ENCODE results near the gene TSPAN11. TPM values are rescaled to one million over a fixed set of nuclear protein-coding genes. Genes with fewer than 3 reads are reported as not detected.

TSPAN11 gene
- total and polyA plus RNA-seq, 2 of the 8 experiments (the other 6 are each of a cell fraction or from before 2014, with no cell fraction given), result 3.9 to 8.2 TPM

DNA sequence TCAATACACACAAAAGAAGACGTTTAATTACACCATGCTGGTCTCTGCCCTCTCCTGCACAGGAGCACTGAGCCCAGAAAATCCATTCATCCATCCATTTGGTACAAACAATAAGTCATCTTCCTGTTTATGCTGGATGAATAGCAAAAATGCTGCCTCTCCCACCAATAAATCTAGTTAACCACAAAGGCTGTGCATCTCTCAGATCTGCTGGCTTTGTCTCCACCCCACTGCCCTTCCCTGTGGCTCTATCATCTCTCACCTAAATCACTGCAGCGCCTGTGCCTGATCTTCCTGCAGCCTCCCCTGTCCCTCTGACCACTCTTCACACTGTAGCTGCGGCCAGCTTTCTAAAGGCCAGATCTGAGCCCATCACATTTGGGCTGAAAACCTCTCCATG, 74.2 kb downstream of the TSPAN11 start:
- no peak overlapping the region for H4K8ac ChIP-seq (ENCODE audit: extremely low read depth, insufficient read depth, low read length)
- no peak overlapping the region for H3K14ac ChIP-seq (ENCODE audit: insufficient read length)
- no peaks in the 10 kb centered on the region; a peak in 1 of 8 replicates for H3K36me3 ChIP-seq (ENCODE audit: control insufficient read depth in 2 of 4, insufficient read depth in 4 of 4, low read length in 3 of 4)
- H3K56ac ChIP-seq (replicated peaks; ENCODE audit: insufficient read length, low read depth, low read length), result no peak overlapping the region
- no peak overlapping the region for H3K18ac ChIP-seq (ENCODE audit: extremely low read depth, low read length)
- H2AK5ac ChIP-seq (ENCODE audit: low read depth, low read length), result no peak overlapping the region
- H3K27me3 ChIP-seq (replicated peaks in 1 of 4; ENCODE audit: control insufficient read depth in 3 of 4, extremely low read depth in 1 of 4, insufficient read depth in 3 of 4, low read length in 3 of 4), result no peaks in the 10 kb centered on the region; a peak in 1 of 7 replicates
- peaks cover 0 to 2% of the 10 kb centered on the region in 2 experiments for H4K20me1 ChIP-seq (replicated peaks in 1 of 2; ENCODE audit: control insufficient read depth in 1 of 2, insufficient read depth in 2 of 2, low read length in 2 of 2)
- no peak overlapping the region for H2BK15ac ChIP-seq (ENCODE audit: low read length)
- no peak overlapping the region for H2BK12ac ChIP-seq (ENCODE audit: low read depth, low read length)
- no peaks in the 10 kb centered on the region for H3K23me2 ChIP-seq (ENCODE audit: low read depth, low read length)
- 81% methylated on average over 3 of the region's 3 CpGs; no CpG with 5 or more reads in 1 of the 2 experiments for WGBS, 2 experiments (ENCODE audit: extremely low coverage in 1 of 2, insufficient coverage in 1 of 2, insufficient read length in 1 of 2, insufficient replicate concordance in 2 of 2, low coverage in 1 of 2, low lambda C conversion rate in 2 of 2, missing lambda C conversion rate in 1 of 2)
- no peaks in the 10 kb centered on the region for H3K79me1 ChIP-seq (ENCODE audit: low read depth, low read length)
- DNase-seq (ENCODE audit: low read depth in 1 of 2, low spot score in 2 of 2) (no peak), FAIRE-seq (no peak)
- no peak overlapping the region for H3K27ac ChIP-seq (ENCODE audit: low read depth, low read length)
- H2BK5ac ChIP-seq (ENCODE audit: low read depth, low read length), result no peak overlapping the region; the same call in 1 of the 2 replicates
- no peak overlapping the region for H3K4ac ChIP-seq (replicated peaks; ENCODE audit: insufficient read length, low read depth, low read length)
- no peaks in the 10 kb centered on the region; a peak in 2 of 7 replicates for H3K4me1 ChIP-seq (replicated peaks in 1 of 4; ENCODE audit: control insufficient read depth in 3 of 4, insufficient read depth in 4 of 4, low read length in 3 of 4)
- H3K9ac ChIP-seq (replicated peaks in 1 of 4; ENCODE audit: extremely low read depth in 1 of 4, low read depth in 3 of 4, low read length in 3 of 4), result no peak overlapping the region
- no peaks in the 10 kb centered on the region for H3K79me2 ChIP-seq (ENCODE audit: control insufficient read depth in 1 of 2, insufficient read depth in 2 of 2, low read length in 2 of 2)
- no peak overlapping the region for H2BK20ac ChIP-seq (ENCODE audit: low read length)
- ChIA-PET CTCF (ENCODE audit: partially characterized antibody) (interaction anchor here (0.8 to 7.4 kb wide), 8 partner anchors 11 to 149 kb away, joined by 3 to 49 read pairs (median 3); partner anchors contain the start of gene DDX11), POLR2A (ENCODE audit: partially characterized antibody) (no interaction called here)
- no peak overlapping the region for H3K4me2 ChIP-seq (ENCODE audit: insufficient read depth in 1 of 2, low read depth in 2 of 2, low read length in 2 of 2)
- no peaks in the 10 kb centered on the region for H3K9me3 ChIP-seq (ENCODE audit: insufficient read depth in 2 of 2, low read depth in 1 of 2, low read length in 1 of 2)
- H4K5ac ChIP-seq (ENCODE audit: insufficient read length, low read depth, low read length), result no peak overlapping the region
- H3K4me3 ChIP-seq (ENCODE audit: extremely low read depth in 1 of 4, insufficient read depth in 2 of 4, low read depth in 3 of 4, low read length in 4 of 4), result no peak overlapping the region
- H3K23ac ChIP-seq (ENCODE audit: insufficient read length), result no peak overlapping the region
- no peak overlapping the region for H2BK120ac ChIP-seq (replicated peaks; ENCODE audit: low read depth, low read length)
- H4K91ac ChIP-seq (replicated peaks; ENCODE audit: insufficient read length, low read length), result no peak overlapping the region
- no peak overlapping the region for H2AFZ ChIP-seq (ENCODE audit: low read length)
- TF ChIP-seq SIN3A (conservative IDR thresholded peaks at IDR 0.05 in 1 of 2, IDR thresholded peaks at IDR 0.05 in 1 of 2; ENCODE audit: low read depth in 1 of 2, low read length in 2 of 2) (no peak), JUN (IDR thresholded peaks at IDR 0.05; ENCODE audit: low read depth, low read length) (no peak), SIRT6 (IDR thresholded peaks at IDR 0.05; ENCODE audit: low read length) (no peak), CHD2 (IDR thresholded peaks at IDR 0.05; ENCODE audit: low read length) (no peak), CTBP2 (IDR thresholded peaks at IDR 0.05; ENCODE audit: borderline replicate concordance, insufficient read depth, insufficient read length, low read length) (no peak), TEAD4 (IDR thresholded peaks at IDR 0.05; ENCODE audit: low read depth, low read length) (no peak), BCL11A (IDR thresholded peaks at IDR 0.05; ENCODE audit: low read depth in 2 of 2, low read length in 2 of 2) (no peak), EZH2 (IDR thresholded peaks at IDR 0.05; ENCODE audit: low read depth, low read length, severe bottlenecking) (no peak), SP4 (IDR thresholded peaks at IDR 0.05; ENCODE audit: low read length) (no peak), BRCA1 (IDR thresholded peaks at IDR 0.05; ENCODE audit: low read depth, low read length) (no peak), KDM5A (IDR thresholded peaks at IDR 0.05; ENCODE audit: low read length) (no peak)
- TF ChIP-seq, protein P1, sequence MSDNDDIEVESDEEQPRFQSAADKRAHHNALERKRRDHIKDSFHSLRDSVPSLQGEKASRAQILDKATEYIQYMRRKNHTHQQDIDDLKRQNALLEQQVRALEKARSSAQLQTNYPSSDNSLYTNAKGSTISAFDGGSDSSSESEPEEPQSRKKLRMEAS (IDR thresholded peaks at IDR 0.05), result no peak
- TF ChIP-seq, protein P2, sequence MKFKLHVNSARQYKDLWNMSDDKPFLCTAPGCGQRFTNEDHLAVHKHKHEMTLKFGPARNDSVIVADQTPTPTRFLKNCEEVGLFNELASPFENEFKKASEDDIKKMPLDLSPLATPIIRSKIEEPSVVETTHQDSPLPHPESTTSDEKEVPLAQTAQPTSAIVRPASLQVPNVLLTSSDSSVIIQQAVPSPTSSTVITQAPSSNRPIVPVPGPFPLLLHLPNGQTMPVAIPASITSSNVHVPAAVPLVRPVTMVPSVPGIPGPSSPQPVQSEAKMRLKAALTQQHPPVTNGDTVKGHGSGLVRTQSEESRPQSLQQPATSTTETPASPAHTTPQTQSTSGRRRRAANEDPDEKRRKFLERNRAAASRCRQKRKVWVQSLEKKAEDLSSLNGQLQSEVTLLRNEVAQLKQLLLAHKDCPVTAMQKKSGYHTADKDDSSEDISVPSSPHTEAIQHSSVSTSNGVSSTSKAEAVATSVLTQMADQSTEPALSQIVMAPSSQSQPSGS (IDR thresholded peaks at IDR 0.05; ENCODE audit: low read length), result no peak

All from H1 (cell line).